Left lung (tissue), 10 donors: ENCODE measurements around the gene ITGA1. TPM values are rescaled to one million over a fixed set of nuclear protein-coding genes. Genes with fewer than 3 reads are reported as not detected.

Experiments used
- ATAC-seq: fragments of 200-7000 bp; cut with Tn5 transposase; one replicate; pipeline ENCODE4 v1.9.1; 2020; ENCODE audit warnings: moderate library complexity
- DNase-seq, 4 donors: peaks; one replicate each; pipeline ENCODE4 v3.0.0-alpha.2; 2013 to 2020
- H3K27ac ChIP-seq, 2 donors: fragments of 200-600 bp; sonication (generic) in 1 of 2; one replicate each; pipeline versions ENCODE4 v1.5.0 to v1.8.0; 2020 to 2021
- H3K27me3 ChIP-seq, 2 donors: fragments of 200-600 bp; sonication (generic) in 1 of 2; one replicate each; pipeline versions ENCODE4 v1.5.0 to v1.8.0; 2020 to 2021
- H3K36me3 ChIP-seq, 2 donors: fragments of 200-600 bp; sonication (generic) in 1 of 2; one replicate each; pipeline versions ENCODE4 v1.5.0 to v1.8.0; 2020 to 2021
- H3K4me1 ChIP-seq, 2 donors: fragments of 200-600 bp; one replicate each; pipeline ENCODE4 v1.8.0; 2021
- H3K4me3 ChIP-seq, 2 donors: fragments of 200-600 bp; sonication (generic) in 1 of 2; one replicate each; pipeline versions ENCODE4 v1.5.0 to v1.8.0; 2020 to 2021; ENCODE audit warnings: mild to moderate bottlenecking in 1 of 2
- H3K9me3 ChIP-seq, 2 donors: fragments of 200-600 bp; sonication (generic) in 1 of 2; one replicate each; pipeline versions ENCODE4 v1.5.0 to v1.8.0; 2020 to 2021
- CTCF ChIP-seq, 2 donors: fragments of 200-600 bp; sonication (generic) in 1 of 2; IDR thresholded peaks; one replicate each; pipeline versions ENCODE4 v1.5.0 to v1.8.0; 2021; ENCODE audit warnings: antibody characterized with exemption in 2 of 2
- intact Hi-C, 2 donors: fragments of 100-400 bp; cut with DNase I; formaldehyde crosslinking; loops; one replicate each; pipeline versions ENCODE4 v1.11.2 to v1.14.2; 2022
- polyA plus RNA-seq, 6 donors: library from polyadenylated mRNA; unstranded; fragments of 120-200 nt; gene quantifications; one replicate each; pipeline ENCODE4 v1.2.1, GENCODE V29; 2013; ENCODE audit not compliant: insufficient read length in 6 of 6
- total RNA-seq, 2 donors: library from RNA; stranded (reverse); fragmentation: NEBNext Ultra II Directional; extraction: Animal tissue kit (Norgen Biotek cat#: 25700); gene quantifications; one replicate each; pipeline ENCODE4 v1.2.1, GENCODE V29; 2021
- donor health status: DM: no; HTN: yes; CAD: no.
- donor health status: DM: no; HTN: no; CAD: no.

Gene ITGA1
- total and polyA plus RNA-seq, 8 donors = 67.8 to 127 (median 88.2) TPM

- intact Hi-C loops = loop anchor here in 1 of 2 donors (10.0 kb wide), 1 partner anchor 88 kb away; no protein-coding TSS in a partner anchor
- no peak overlapping the region for H3K27ac ChIP-seq
Measured at GRCh38 chr5:52807037-52807436, 19.3 kb downstream of the ITGA1 start.

GRCh38 chr5:52807723-52808122 is 20.0 kb downstream of the ITGA1 start:
- Histone ChIP-seq H3K4me1 (peaks cover 26 to 83% of the 10 kb centered on the region in 2 donors), H3K27ac (peak overlapping the region; percentile 9 to 34), H3K9me3 (no peaks in the 10 kb centered on the region), H3K36me3 (peaks cover 0 to 7% of the 10 kb centered on the region in 2 donors), H3K27me3 (no peaks in the 10 kb centered on the region), H3K4me3 (no peak overlapping the region)
- ATAC-seq = peak; percentile 28
- no peak for TF ChIP-seq CTCF (IDR thresholded peaks at IDR 0.05)
- intact Hi-C loops = loop anchor here in 1 of 2 donors (10.0 kb wide), 1 partner anchor 87 kb away; no protein-coding TSS in a partner anchor
- no peak for DNase-seq

More at GRCh38 chr5:52807037-52807436, 19.3 kb downstream of the ITGA1 start:
- Histone ChIP-seq H3K4me1 (peaks cover 31 to 90% of the 10 kb centered on the region in 2 donors), H3K36me3 (peaks cover 0 to 11% of the 10 kb centered on the region in 2 donors), H3K27me3 (no peaks in the 10 kb centered on the region), H3K9me3 (no peaks in the 10 kb centered on the region), H3K4me3 (no peak overlapping the region)
- no peak for DNase-seq
- ATAC-seq = no peak
- no peak for TF ChIP-seq CTCF (IDR thresholded peaks at IDR 0.05)

- Histone ChIP-seq H3K27me3 (no peaks in the 10 kb centered on the region), H3K4me1 (peaks cover 25 to 76% of the 10 kb centered on the region in 2 donors), H3K9me3 (no peaks in the 10 kb centered on the region), H3K27ac (peak overlapping the region; percentile 34 to 38), H3K4me3 (no peak overlapping the region), H3K36me3 (peaks cover 0 to 7% of the 10 kb centered on the region in 2 donors)
- intact Hi-C loops = loop anchor here in 1 of 2 donors (10.0 kb wide), 1 partner anchor 86 kb away; no protein-coding TSS in a partner anchor
- ATAC-seq = peak; percentile 49
- DNase-seq = no peak
- TF ChIP-seq CTCF (IDR thresholded peaks at IDR 0.05) = no peak
Measured at GRCh38 chr5:52808316-52808901, 20.7 kb downstream of the ITGA1 start.

- no peak for TF ChIP-seq CTCF (IDR thresholded peaks at IDR 0.05)
- Histone ChIP-seq H3K9me3 (no peaks in the 10 kb centered on the region), H3K27ac (peak overlapping the region; percentile 14 to 79), H3K27me3 (no peaks in the 10 kb centered on the region), H3K36me3 (no peaks in the 10 kb centered on the region), H3K4me1 (peaks cover 13 to 61% of the 10 kb centered on the region in 2 donors), H3K4me3 (no peak overlapping the region)
- ATAC-seq (peak; percentile 39), DNase-seq (no peak)
- intact Hi-C loops = loop anchor here in 1 of 2 donors (10.0 kb wide), 1 partner anchor 85 kb away; no protein-coding TSS in a partner anchor
Measured at GRCh38 chr5:52809884-52810283, 22.2 kb downstream of the ITGA1 start.

- ATAC-seq (no peak), DNase-seq (no peak)
- no peak overlapping the region for H3K4me3 ChIP-seq
- no peak for TF ChIP-seq CTCF (IDR thresholded peaks at IDR 0.05)
- intact Hi-C loops = no loop called here
- H3K27ac ChIP-seq = peak overlapping the region; percentile 14 to 79
- no peaks in the 10 kb centered on the region for H3K36me3 ChIP-seq
- H3K27me3 ChIP-seq = no peaks in the 10 kb centered on the region
- H3K4me1 ChIP-seq = peaks cover 12 to 59% of the 10 kb centered on the region in 2 donors
- no peaks in the 10 kb centered on the region for H3K9me3 ChIP-seq
Measured at GRCh38 chr5:52810426-52810825, 22.7 kb downstream of the ITGA1 start.
